NCI-H1417 treated with DMSO at 0.1 percent for 48 hours (cell line): ENCODE measurements around the gene CNGA4.
"Not testable (repeated sequence)": the region's sequence is repeated elsewhere in the genome, so short reads cannot be mapped to it uniquely, and the experiment has no call there.

Experiments
- DNase-seq: peaks from one replicate; lab custom pipeline; 2025; lab: John Stamatoyannopoulos, UW

Gene CNGA4

DNA sequence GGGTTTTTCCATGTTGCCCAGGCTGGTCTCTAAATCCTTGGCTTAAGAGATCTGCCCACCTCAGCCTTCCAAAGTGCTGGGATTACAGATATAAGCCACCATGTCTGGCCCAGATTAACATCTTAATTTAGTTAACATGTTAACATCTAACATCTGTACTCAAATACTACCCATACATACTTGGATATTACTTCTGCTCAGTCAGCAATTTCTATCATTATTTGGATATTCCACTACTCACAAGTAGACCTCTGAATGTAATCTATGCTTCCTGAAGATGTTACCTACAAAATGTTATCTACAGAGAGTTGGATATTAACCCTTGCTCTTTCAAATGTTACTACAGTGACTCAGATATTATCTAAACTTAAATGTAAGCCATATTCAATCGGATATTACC is 24.8 kb downstream of the CNGA4 start:
- DNase-seq = no peak

DNA sequence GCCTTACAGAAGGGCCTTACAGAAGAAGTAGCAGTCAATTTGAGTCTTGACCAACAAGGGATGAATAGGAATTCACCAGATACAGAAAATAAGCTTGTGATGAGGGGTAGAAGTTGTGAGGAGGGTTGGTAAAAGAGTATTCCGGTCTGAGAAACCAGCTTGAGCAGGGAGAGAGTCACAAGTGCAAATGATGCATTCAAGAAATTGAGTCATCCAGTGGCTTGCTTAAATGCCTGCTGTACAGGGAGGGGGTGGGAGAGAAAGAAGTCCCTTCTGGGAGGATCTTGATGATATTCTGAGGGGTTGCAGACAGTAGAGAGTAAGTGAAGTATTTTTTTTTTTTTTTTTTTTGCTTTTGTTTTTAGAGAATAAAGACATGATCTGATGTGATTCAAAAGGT is 29.9 kb downstream of the CNGA4 start:
- DNase-seq = no peak

DNA sequence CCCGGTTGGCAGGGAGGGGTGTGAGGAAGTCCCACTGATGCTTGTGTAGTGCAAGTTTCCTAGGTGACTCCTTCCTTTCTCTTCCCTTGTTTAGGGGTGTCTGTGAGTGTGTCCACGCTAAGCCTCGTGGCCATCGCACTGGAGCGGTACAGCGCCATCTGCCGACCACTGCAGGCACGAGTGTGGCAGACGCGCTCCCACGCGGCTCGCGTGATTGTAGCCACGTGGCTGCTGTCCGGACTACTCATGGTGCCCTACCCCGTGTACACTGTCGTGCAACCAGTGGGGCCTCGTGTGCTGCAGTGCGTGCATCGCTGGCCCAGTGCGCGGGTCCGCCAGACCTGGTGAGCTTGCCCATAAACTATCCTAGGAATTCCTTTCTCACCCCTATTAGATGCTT is 31.1 kb downstream of the CNGA4 start:
- no peak for DNase-seq

DNA sequence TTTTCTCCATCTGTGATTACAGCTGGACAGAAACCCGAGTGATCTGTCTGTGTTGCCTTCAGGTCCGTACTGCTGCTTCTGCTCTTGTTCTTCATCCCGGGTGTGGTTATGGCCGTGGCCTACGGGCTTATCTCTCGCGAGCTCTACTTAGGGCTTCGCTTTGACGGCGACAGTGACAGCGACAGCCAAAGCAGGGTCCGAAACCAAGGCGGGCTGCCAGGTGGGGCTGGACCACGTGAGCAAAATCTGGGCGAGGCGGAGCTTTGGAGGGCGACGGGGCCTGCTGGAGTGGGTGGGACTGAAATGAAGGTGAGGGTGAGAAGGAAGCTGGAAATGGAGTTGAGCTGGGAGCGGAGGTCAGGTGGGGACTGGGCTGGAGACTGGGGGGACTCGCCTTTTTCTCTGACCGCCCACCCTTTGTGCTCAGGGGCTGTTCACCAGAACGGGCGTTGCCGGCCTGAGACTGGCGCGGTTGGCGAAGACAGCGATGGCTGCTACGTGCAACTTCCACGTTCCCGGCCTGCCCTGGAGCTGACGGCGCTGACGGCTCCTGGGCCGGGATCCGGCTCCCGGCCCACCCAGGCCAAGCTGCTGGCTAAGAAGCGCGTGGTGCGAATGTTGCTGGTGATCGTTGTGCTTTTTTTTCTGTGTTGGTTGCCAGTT is 31.8 kb downstream of the CNGA4 start:
- DNase-seq = no peak

DNA sequence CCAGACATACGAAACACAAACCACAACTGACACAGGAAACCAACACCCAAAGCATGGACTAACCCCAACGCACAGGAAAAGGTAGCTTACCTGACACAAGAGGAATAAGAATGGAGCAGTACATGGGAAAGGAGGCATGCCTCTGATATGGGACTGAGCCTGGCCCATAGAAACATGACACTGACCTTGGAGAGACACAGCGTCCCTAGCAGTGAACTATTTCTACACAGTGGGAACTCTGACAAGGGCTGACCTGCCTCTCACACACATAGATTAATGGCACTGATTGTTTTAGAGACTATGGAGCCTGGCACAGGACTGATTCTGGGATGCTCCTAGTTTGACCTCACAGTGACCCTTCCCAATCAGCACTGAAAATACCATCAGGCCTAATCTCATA is 32.7 kb downstream of the CNGA4 start:
- DNase-seq = no peak

DNA sequence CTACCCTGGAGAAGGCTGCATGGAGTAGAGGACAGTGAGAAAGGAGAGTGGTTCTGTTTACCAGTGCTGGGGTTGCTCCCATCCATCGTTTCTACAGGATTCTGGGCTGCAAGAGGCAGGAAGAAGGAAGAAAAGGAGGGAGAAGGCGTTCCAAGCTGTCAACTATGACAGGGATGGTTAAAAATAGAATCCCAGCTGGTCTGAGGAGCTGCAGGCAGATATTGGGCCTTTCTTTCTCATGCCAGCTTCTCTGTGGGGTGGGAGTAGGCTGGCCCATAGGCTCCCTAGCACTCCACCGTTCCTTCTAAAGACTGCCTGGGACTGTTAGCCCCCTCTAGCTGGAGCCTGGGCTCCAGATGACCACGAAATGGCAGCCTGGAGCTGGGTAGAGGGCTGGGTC is 34.3 kb downstream of the CNGA4 start:
- DNase-seq = no peak

DNA sequence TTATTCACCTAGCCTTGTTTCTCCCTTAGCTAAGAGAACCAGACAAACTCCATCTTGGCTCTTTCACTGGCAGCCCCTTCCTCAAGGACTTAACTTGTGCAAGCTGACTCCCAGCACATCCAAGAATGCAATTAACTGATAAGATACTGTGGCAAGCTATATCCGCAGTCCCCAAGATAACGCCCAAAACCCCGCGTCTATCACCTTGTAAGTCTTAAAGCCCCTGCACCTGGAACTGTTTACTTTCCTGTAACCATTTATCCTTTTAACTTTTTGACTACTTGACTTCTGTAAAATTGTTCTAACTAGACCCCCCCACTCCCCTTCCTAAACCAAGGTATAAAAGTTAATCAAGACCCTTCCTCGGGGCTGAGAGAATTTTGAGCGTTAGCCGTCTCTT is 41.9 kb downstream of the CNGA4 start:
- DNase-seq = not testable (repeated sequence)

DNA sequence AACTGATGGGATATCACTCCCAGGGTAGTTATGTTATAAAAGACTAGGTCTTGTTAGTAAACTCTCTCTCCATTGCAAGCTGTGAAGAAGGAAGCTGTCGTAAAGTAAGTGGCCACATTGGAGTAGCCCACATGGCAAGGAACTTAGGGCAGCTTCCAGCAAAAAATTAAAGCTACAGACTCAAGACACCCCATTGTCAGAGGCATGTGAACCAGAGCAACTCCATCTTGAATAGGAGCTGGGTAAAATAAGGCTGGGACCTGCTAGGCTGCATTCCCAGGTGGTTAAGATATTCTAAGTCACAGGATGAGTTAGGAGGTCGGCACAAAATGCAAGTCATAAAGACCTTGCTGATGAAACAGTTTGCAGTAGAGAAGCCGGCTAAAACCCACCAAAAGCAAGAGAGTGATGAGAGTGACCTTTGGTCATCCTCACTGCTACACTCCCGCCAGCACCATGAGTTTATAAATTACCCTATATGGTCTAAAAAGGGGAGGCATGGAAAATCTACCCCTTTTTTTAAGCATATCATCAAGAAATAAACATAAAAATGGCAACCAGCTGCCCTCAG is 44.6 kb downstream of the CNGA4 start:
- no peak for DNase-seq

DNA sequence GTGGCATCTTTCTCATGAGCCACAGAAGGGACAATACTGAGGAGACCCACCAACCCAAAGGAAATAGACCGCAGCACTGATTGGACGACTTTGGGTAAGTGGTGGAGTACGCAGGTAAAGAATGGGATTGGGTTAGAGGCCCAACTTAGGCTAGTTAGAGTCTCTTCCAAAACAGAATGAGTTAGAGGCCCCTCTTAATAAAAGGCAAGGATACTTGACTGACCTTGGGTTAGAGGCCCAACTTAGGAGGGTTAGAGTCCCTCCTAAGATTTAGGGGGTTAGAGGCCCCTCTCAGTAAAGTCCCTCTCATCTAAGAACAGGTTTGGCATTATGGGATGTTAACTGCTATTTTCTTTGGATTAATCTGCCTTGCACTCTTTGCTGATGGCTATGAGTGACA is 45.4 kb downstream of the CNGA4 start:
- DNase-seq = no peak

DNA sequence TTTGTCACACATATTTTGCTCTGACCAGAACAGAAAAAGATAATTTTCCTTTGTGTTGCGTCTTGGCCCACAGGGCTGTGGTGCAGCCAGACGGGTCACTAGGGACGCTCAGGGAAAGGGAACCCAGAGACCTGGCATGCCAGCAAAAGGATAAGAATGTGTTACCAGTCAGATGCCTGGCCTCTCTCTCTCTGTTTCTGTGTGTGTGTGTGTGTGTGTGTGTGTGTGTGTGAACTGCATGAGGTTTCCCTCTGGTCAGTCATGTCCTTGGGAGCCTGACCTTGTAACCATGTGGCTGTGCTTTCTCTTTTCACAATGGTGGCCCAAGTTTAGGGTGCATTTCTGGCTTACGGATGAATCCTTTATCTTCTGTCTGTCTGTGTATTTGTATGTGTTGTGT is 46.1 kb downstream of the CNGA4 start:
- DNase-seq = no peak
